Activated CD4-positive, alpha-beta T cell treated with anti-CD3 and anti-CD28 coated beads, Interleukin-2, amount 50 U/mL, for 4 hours (primary cell): ENCODE results near the gene PPIL4.

Source experiments
- DNase-seq, 2 experiments: peaks; one replicate each; pipeline ENCODE4 v3.0.0-alpha.2; 2020

The PPIL4 gene

GRCh38 chr6:149456311-149457021 is 89.4 kb downstream of the PPIL4 start:
- no peak for DNase-seq

GRCh38 chr6:149455031-149455732 is 90.7 kb downstream of the PPIL4 start:
- no peak for DNase-seq
